ENCODE results near the gene SEC14L6.

DNA sequence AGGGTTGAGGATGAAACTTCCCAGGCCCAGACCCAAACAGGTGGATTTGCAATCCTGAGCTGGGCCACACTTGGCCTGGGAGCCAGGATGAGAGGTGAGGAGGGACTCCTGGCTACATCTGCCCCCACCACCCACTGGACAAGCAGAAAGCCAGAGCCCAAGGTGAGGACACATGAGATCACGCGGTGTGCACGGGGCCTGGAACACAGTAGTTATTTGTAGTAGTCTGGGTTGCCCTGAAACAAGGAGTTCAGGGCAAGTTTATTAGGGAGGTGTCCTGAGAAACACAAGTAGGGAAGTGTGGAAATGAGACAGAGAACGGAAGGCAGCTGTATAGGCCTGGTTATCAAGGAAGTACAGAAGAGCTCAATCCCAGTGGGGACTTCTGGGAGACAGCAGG is 647 bp upstream of the SEC14L6 start:
- TF ChIP-seq, protein P1, sequence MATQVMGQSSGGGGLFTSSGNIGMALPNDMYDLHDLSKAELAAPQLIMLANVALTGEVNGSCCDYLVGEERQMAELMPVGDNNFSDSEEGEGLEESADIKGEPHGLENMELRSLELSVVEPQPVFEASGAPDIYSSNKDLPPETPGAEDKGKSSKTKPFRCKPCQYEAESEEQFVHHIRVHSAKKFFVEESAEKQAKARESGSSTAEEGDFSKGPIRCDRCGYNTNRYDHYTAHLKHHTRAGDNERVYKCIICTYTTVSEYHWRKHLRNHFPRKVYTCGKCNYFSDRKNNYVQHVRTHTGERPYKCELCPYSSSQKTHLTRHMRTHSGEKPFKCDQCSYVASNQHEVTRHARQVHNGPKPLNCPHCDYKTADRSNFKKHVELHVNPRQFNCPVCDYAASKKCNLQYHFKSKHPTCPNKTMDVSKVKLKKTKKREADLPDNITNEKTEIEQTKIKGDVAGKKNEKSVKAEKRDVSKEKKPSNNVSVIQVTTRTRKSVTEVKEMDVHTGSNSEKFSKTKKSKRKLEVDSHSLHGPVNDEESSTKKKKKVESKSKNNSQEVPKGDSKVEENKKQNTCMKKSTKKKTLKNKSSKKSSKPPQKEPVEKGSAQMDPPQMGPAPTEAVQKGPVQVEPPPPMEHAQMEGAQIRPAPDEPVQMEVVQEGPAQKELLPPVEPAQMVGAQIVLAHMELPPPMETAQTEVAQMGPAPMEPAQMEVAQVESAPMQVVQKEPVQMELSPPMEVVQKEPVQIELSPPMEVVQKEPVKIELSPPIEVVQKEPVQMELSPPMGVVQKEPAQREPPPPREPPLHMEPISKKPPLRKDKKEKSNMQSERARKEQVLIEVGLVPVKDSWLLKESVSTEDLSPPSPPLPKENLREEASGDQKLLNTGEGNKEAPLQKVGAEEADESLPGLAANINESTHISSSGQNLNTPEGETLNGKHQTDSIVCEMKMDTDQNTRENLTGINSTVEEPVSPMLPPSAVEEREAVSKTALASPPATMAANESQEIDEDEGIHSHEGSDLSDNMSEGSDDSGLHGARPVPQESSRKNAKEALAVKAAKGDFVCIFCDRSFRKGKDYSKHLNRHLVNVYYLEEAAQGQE (IDR thresholded peaks at IDR 0.05; ENCODE audit: insufficient replicate concordance, low read depth): no peak
- no peak for TF ChIP-seq POLR2AphosphoS5 (IDR thresholded peaks at IDR 0.05; ENCODE audit: low read depth)
